ENCODE data around the gene TMPRSS4.

TMPRSS4 gene

DNA sequence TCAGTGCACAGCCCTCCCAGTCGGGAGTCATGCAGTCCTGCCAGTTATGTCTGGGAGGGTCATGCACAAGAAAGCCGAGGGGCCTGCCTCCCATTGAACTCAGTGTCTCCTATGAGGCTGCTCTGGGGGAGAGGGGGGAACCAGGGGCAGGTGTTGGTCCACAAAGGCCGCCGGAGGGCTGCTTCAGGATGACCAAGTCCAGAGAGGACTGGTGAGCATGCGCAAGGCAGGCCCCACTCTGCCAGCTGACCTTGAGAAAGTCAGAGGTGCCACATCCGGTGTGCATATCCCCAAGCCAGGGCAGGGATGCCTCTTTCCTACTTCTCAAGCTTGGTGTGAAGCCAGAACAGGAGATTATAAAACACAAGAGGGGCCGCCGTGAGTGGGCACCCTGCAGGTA is 71.4 kb downstream of the TMPRSS4 start:
- Histone ChIP-seq H3K4me3 (ENCODE audit: low read depth, low read length, poor library complexity, severe bottlenecking) (no peak overlapping the region), H4K20me1 (ENCODE audit: insufficient read depth, low read length) (no peaks in the 10 kb centered on the region), H3K79me2 (ENCODE audit: insufficient read depth, low read length) (no peaks in the 10 kb centered on the region), H3K27me3 (ENCODE audit: insufficient read depth, low read length) (no peaks in the 10 kb centered on the region), H3K4me2 (ENCODE audit: low read length) (no peak overlapping the region), H3K9ac (ENCODE audit: low read length) (no peak overlapping the region), H3K9me2 (ENCODE audit: low read depth, low read length) (no peaks in the 10 kb centered on the region), H3K9me3 (ENCODE audit: low read length) (no peaks in the 10 kb centered on the region), H3K27ac (ENCODE audit: low read depth, low read length, poor library complexity, severe bottlenecking) (no peak overlapping the region), H3F3A (ENCODE audit: insufficient read depth, low read length) (no peaks in the 10 kb centered on the region), H3K36me3 (ENCODE audit: insufficient read depth, low read length) (no peaks in the 10 kb centered on the region), H2AFZ (ENCODE audit: low read length) (no peak overlapping the region), H3K4me1 (ENCODE audit: insufficient read depth, low read length, severe bottlenecking) (peaks cover 4% of the 10 kb centered on the region)
- no peak for TF ChIP-seq CTCF (IDR thresholded peaks at IDR 0.05; ENCODE audit: low read length)
- TF ChIP-seq EZH2 (IDR thresholded peaks at IDR 0.05; ENCODE audit: borderline replicate concordance, low read length): no peak

GRCh38 chr11:118148856-118149255 is 72.0 kb downstream of the TMPRSS4 start:
- Histone ChIP-seq H3K27ac (ENCODE audit: low read depth, low read length, poor library complexity, severe bottlenecking) (no peak overlapping the region), H3K27me3 (ENCODE audit: insufficient read depth, low read length) (no peaks in the 10 kb centered on the region), H3K9ac (ENCODE audit: low read length) (no peak overlapping the region), H3K4me2 (ENCODE audit: low read length) (no peak overlapping the region), H4K20me1 (ENCODE audit: insufficient read depth, low read length) (no peaks in the 10 kb centered on the region), H3K36me3 (ENCODE audit: insufficient read depth, low read length) (no peaks in the 10 kb centered on the region), H3K79me2 (ENCODE audit: insufficient read depth, low read length) (no peaks in the 10 kb centered on the region), H3K4me3 (ENCODE audit: low read depth, low read length, poor library complexity, severe bottlenecking) (no peak overlapping the region), H3K9me3 (ENCODE audit: low read length) (no peaks in the 10 kb centered on the region), H3K4me1 (ENCODE audit: insufficient read depth, low read length, severe bottlenecking) (peaks cover 4% of the 10 kb centered on the region), H3F3A (ENCODE audit: insufficient read depth, low read length) (no peaks in the 10 kb centered on the region), H2AFZ (ENCODE audit: low read length) (no peak overlapping the region), H3K9me2 (ENCODE audit: low read depth, low read length) (no peaks in the 10 kb centered on the region)
- no peak for TF ChIP-seq CTCF (IDR thresholded peaks at IDR 0.05; ENCODE audit: low read length)
- TF ChIP-seq EZH2 (IDR thresholded peaks at IDR 0.05; ENCODE audit: borderline replicate concordance, low read length): no peak

DNA sequence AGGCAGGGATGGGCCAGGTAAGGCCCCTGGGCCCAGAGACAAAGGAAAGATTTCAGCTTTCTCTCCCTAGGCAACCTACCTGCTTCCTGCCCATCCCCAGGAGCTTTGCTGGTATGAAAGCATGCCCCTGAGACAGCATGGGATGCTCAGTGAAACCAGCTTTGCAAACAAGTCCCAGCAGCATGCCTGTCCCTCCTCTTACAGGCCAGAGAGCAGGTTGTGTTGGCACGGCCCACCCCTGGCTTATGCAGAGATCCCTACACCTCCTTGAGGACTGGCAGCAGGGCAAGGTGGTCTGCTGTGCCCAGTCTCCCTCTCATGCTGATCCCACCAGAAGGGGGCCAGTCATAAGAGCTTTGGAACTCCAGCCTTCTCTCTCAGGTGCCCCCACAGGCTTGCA is 72.6 kb downstream of the TMPRSS4 start:
- H3K79me2 ChIP-seq (ENCODE audit: insufficient read depth, low read length): no peaks in the 10 kb centered on the region
- no peak for TF ChIP-seq CTCF (IDR thresholded peaks at IDR 0.05; ENCODE audit: low read length)
- no peak for TF ChIP-seq EZH2 (IDR thresholded peaks at IDR 0.05; ENCODE audit: borderline replicate concordance, low read length)
- H3K4me1 ChIP-seq (ENCODE audit: insufficient read depth, low read length, severe bottlenecking): peaks cover 4% of the 10 kb centered on the region
- no peaks in the 10 kb centered on the region for H3K36me3 ChIP-seq (ENCODE audit: insufficient read depth, low read length)
- H3F3A ChIP-seq (ENCODE audit: insufficient read depth, low read length): no peaks in the 10 kb centered on the region
- no peak overlapping the region for H3K4me3 ChIP-seq (ENCODE audit: low read depth, low read length, poor library complexity, severe bottlenecking)
- no peaks in the 10 kb centered on the region for H4K20me1 ChIP-seq (ENCODE audit: insufficient read depth, low read length)
- H3K9me3 ChIP-seq (ENCODE audit: low read length): no peaks in the 10 kb centered on the region
- no peaks in the 10 kb centered on the region for H3K9me2 ChIP-seq (ENCODE audit: low read depth, low read length)
- H2AFZ ChIP-seq (ENCODE audit: low read length): no peak overlapping the region
- H3K9ac ChIP-seq (ENCODE audit: low read length): no peak overlapping the region
- no peak overlapping the region for H3K27ac ChIP-seq (ENCODE audit: low read depth, low read length, poor library complexity, severe bottlenecking)
- no peak overlapping the region for H3K4me2 ChIP-seq (ENCODE audit: low read length)
- no peaks in the 10 kb centered on the region for H3K27me3 ChIP-seq (ENCODE audit: insufficient read depth, low read length)
